Muscle of leg (tissue), 11 donors: ENCODE data around the gene GUK1. TPM values are rescaled to one million over a fixed set of nuclear protein-coding genes. Genes with fewer than 3 reads are reported as not detected.

Experiments used
- DNase-seq: peaks from one replicate; pipeline ENCODE4 v3.0.0; 2013
- H3K27ac ChIP-seq: one replicate; pipeline ENCODE4 v1.5.1; 2013; ENCODE audit warnings: mild to moderate bottlenecking, low read length, control low read depth
- H3K27me3 ChIP-seq: one replicate; pipeline ENCODE4 v1.6.1; 2013; ENCODE audit warnings: low read length; ENCODE audit not compliant: control insufficient read depth, insufficient read depth
- H3K36me3 ChIP-seq: one replicate; pipeline ENCODE4 v1.6.1; 2013; ENCODE audit warnings: low read length; ENCODE audit not compliant: control insufficient read depth, insufficient read depth
- H3K4me1 ChIP-seq: one replicate; pipeline ENCODE4 v1.6.1; 2013; ENCODE audit warnings: low read length; ENCODE audit not compliant: control insufficient read depth, insufficient read depth
- H3K4me3 ChIP-seq: one replicate; pipeline ENCODE4 v1.5.1; 2013; ENCODE audit warnings: low read length, control low read depth
- H3K9me3 ChIP-seq: replicated peaks from 2 replicates; pipeline ENCODE4 v1.6.1; 2013; ENCODE audit warnings: low read depth, low read length; ENCODE audit not compliant: control insufficient read depth
- WGBS: methylation state at CpG from one replicate; pipeline ENCODE4 v1.1.5; 2013; ENCODE audit warnings: missing lambda C conversion rate; ENCODE audit not compliant: insufficient coverage; 5-methylcytosine and 5-hydroxymethylcytosine counted together
- polyA plus RNA-seq, 8 donors: library from polyadenylated mRNA; unstranded; fragments of 120-200 nt; gene quantifications; one replicate each; pipeline versions ENCODE4 v1.2.1 to v1.2.3, GENCODE V29; 2013; ENCODE audit warnings: inconsistent platforms in 1 of 8, low replicate concordance in 1 of 8; ENCODE audit not compliant: insufficient read length in 8 of 8, insufficient read depth in 1 of 8
- total RNA-seq: library from RNA; stranded (reverse); fragments of 120-200 nt; gene quantifications from one replicate; pipeline ENCODE4 v1.2.4, GENCODE V29; 2013

GUK1 gene
- total and polyA plus RNA-seq, 9 donors: 137 to 180 (median 170) TPM

DNA sequence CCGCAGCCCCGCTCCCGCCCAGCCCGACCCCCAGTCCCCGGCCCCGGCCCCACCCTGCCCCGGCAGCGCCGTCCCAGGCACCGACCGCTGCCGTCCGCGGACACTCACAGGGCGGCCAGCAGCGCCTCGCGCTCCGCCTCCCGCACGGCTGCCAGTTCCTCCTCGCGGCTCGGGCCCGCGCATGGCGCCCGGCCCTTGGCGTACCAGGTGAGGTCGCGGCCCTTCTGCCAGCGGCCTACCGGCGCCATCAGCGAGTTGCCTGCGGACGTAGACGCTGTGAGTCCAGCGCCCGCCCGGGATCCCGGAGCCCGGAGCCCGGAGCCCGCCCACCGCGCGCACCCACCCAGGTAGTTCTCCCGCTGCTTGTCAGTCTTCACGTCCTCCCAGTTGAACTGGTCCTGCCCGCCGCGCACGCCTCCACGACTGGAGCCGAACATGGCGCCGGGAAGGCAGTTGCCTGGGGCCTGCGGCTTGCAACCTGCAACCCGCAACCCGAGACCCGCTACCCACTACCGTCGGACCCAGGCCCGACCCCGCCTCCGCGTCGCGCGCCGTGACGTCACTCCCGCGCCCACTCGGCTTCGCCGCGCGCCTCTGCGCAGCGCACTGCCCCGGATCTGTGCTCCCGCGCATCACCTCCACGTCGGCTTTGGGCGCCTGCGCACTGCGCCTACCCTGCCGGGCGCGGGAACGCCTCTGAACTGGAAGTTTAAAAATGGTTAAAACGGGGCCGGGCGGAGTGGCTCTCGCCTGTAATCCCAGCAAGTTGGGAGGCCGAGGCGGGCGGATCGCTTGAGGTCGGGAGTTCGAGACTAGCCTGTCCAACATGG is 37.1 kb upstream of the GUK1 start, which contains the start of gene C1orf35:
Gene C1orf35 (minus strand): TSS at position 535 of the 830 bp plus-strand sequence. CDS start 98 bp downstream, at position 437.
- peak within 1 kb of the TSS; percentile 91 for H3K4me3 ChIP-seq
- H3K36me3 ChIP-seq: peaks cover 53% of the 10 kb centered on the region
- peak within 1 kb of the TSS; percentile 91 for H3K27ac ChIP-seq
- H3K27me3 ChIP-seq: no peaks in the 10 kb centered on the region
- H3K4me1 ChIP-seq: peaks cover 33% of the 10 kb centered on the region
- peak; percentile 97 for DNase-seq
- no peaks in the 10 kb centered on the region for H3K9me3 ChIP-seq
- under 1% methylated on average over 104 of the region's 104 CpGs for WGBS

DNA sequence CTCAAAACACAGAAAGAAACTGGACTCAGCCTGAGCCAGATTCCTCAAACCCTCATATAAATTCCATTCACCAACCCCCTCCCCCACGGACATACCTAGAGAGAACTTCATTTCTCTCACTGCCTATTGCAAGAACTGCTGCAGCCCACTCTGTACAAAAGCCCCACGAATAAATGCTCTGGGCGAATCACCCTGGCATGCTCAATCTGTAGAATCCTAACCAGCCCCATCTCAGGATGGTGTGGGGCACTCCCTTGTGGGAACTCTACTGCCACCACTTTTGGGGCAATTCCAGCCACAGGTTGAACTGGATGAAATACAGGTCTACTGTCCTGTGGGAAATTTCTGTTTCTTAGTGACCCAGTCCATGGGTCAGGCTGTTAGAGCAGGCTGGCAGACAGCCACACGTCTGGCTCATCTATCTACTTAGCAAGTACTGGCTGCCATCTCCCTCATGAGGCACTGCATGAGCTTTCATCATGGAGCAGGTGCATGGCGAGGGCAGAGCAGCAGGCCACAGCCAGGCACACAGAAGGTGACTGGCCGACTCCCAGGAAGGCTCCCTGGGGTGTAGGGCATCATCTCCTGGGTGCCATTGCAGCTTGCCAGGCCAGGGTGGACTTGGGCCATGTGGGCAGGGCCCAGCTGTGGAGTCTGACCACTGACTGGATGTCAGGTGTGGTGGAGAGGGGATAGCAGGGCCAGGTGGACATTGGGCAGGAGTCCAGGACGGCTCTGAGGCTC is 35.4 kb upstream of the GUK1 start:
- whole genome bisulfite sequencing: 66% methylated on average over 7 of the region's 7 CpGs
- no peak overlapping the region for H3K27ac ChIP-seq
- no peaks in the 10 kb centered on the region for H3K27me3 ChIP-seq
- peaks cover 43% of the 10 kb centered on the region for H3K4me1 ChIP-seq
- peaks cover 37% of the 10 kb centered on the region for H3K36me3 ChIP-seq
- no peaks in the 10 kb centered on the region for H3K9me3 ChIP-seq
- DNase-seq: no peak
- no peak overlapping the region for H3K4me3 ChIP-seq

DNA sequence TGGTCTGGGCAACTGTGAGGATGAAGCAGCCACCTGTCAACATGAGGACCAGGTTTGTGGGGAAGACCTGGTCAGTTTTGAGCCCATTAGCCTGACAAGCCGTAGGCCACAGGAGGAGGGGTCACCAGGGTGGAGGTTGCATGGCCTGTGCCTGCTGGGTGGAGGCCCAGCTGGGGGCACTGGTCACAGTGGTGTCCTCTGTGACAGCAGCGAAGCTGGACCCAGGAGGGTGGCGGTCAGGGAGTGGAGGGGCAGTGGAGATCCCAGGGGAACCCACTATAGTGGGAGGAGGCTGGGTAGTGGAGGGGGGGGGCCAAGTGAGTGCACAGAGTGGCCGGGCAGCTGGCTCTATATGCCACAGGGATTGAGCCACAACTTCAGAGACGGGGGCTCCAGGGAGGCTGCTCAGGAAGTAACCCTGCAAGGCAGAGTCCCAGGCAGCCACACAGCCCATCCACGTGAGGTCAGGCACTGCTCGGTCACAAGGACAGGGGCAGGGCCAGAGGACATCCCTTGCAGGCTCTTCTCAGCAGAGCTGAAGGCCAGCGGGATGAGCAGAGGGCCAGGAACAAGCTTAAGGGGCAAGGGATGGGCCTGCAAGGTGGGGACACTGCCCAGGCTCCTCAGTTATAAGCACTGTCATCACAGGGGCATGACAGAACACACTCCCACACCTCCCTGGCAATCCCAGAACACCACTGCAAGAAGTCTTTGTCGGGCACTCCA is 34.6 kb upstream of the GUK1 start:
- Histone ChIP-seq H3K36me3 (peaks cover 32% of the 10 kb centered on the region), H3K9me3 (no peaks in the 10 kb centered on the region), H3K4me1 (peaks cover 50% of the 10 kb centered on the region), H3K27ac (no peak overlapping the region), H3K27me3 (no peaks in the 10 kb centered on the region), H3K4me3 (no peak overlapping the region)
- WGBS: 69% methylated on average over 8 of the region's 9 CpGs
- DNase-seq: no peak

DNA sequence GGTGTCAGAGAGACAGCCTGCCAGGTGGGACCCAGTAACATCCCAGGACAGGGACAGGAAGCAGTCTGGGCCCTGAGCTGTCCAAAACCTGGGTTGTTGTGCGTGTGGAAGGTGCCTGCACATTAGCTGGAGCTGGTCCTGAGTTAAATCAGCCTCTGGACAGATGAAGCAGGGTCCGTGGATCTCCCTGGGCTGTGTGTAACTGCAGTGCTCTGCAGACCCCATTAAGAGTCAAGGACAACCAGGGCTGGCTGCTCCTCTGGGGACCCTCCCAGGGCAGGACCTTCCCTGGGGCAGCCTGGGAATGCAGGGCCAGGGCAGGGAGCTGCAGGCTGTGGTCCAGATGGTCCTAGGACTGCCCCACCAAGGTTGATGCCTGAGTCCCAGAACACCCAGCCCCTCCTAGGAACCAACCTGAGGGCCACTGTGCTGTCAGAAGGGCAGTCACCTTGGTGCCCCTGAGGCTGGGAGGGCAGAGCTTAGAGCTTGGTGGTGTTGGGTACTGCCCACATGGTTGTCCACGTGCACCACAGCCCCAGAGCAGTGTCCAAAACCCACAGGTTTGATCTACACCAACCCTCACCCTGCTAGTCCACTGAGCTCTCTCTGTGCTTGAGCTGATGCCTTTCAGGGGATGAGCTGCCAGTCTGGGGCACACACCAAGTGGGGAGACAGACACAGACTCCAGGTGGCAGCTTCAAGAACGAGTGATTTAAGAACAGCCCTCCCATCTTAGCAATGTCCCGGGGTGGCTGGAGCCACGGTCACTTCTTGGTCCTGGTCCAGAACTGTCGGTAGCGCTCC is 33.9 kb upstream of the GUK1 start:
- Histone ChIP-seq H3K9me3 (no peaks in the 10 kb centered on the region), H3K27me3 (no peaks in the 10 kb centered on the region), H3K4me1 (peaks cover 47% of the 10 kb centered on the region), H3K4me3 (no peak overlapping the region), H3K27ac (no peak overlapping the region), H3K36me3 (peaks cover 25% of the 10 kb centered on the region)
- WGBS: 88% methylated on average over 6 of the region's 8 CpGs
- no peak for DNase-seq

DNA sequence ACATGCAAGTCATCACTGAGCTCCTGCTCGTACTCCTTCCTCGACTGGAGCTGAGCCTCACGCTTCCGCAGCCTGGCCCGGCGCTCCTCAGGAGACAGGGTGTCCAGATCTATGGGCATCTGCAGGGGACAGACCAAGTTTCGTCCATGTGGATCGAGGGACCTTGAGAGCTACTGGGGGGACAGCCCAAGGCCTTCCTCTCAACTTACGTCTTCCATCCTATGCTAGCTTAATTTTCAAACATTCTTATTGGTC is 33.4 kb upstream of the GUK1 start:
- Histone ChIP-seq H3K36me3 (peaks cover 24% of the 10 kb centered on the region), H3K27ac (no peak overlapping the region), H3K4me1 (peaks cover 43% of the 10 kb centered on the region), H3K27me3 (no peaks in the 10 kb centered on the region), H3K4me3 (no peak overlapping the region), H3K9me3 (no peaks in the 10 kb centered on the region)
- WGBS: 85% methylated on average over 9 of the region's 9 CpGs
- DNase-seq: no peak

DNA sequence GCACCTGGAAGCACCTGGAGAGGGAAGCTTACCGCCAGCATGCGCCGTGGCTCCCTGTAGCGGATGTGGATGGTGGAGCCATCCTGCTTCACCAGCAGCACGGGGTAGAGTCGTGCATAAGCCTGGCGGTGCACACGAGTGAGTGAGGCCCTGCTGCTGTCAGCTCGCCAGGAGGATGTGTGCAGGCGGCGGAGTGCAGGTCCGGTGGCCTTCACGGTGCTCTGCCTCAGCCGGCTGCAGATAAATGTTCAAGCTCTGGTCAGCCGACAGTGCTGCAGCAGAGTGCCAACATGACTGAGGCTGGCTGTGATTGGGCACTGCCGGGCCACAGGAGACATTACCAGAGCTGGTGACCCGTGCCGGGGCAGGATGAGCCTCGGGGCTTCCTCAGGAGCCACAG is 32.4 kb upstream of the GUK1 start:
- Histone ChIP-seq H3K4me1 (peaks cover 35% of the 10 kb centered on the region), H3K9me3 (no peaks in the 10 kb centered on the region), H3K4me3 (no peak overlapping the region), H3K27ac (no peak overlapping the region), H3K36me3 (peaks cover 24% of the 10 kb centered on the region), H3K27me3 (no peaks in the 10 kb centered on the region)
- DNase-seq: no peak
- WGBS: 91% methylated on average over 19 of the region's 19 CpGs

DNA sequence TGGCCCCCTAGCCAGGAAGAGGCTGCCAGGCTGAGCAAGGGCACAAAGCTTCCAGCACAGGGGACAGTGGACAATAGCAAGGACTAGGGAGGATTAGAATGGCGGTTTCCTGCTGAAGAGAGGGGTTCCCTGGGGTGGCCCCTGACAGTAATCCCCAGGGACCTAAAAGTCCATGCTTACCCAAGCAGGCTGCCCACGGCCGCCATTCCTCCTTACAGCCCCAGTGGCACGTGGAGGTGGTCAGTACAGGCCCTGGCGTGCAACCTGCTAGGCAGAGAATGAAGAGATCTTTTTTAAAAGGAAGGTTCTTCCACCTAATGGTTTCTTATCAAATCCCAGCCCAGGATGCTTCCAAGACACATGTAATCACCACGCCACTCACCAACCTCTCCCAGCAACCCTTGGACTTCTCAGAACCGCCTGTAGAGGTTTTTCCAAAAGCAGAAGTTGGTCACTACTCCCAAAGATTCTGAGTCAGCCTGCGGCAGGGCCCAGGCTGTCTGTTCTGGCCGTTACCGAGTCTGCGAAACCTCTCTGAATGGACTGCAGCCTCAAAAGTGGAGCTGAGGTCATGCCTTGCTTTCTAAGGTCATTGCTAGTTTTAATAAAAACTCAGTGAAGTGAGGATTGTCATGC is 31.9 kb upstream of the GUK1 start:
- 70% methylated on average over 8 of the region's 11 CpGs for WGBS
- Histone ChIP-seq H3K36me3 (peaks cover 24% of the 10 kb centered on the region), H3K4me1 (peaks cover 35% of the 10 kb centered on the region), H3K4me3 (peak overlapping the region; percentile 93), H3K9me3 (no peaks in the 10 kb centered on the region), H3K27me3 (no peaks in the 10 kb centered on the region), H3K27ac (peak overlapping the region; percentile 67)
- DNase-seq: no peak

DNA sequence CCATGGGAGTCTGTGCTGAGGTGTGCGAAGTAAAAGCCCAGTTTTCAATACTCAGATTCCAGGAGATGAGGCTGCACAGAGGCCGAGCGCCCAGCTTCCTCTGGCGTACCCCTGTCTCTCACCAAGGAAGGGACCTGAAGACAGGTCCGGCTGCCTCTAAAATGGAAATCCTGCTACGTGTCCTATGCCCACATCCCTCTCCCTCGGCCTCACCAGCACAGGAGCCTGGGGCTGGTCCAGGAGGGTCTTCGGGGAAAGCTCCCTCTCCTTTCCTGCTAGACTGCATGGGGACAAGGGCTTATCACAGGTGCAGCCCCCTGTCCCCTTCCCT is 31.4 kb upstream of the GUK1 start:
- Histone ChIP-seq H3K27ac (peak overlapping the region; percentile 67), H3K36me3 (peaks cover 24% of the 10 kb centered on the region), H3K9me3 (no peaks in the 10 kb centered on the region), H3K4me1 (peaks cover 31% of the 10 kb centered on the region), H3K4me3 (peak overlapping the region; percentile 93), H3K27me3 (no peaks in the 10 kb centered on the region)
- WGBS: 0% methylated on average over 7 of the region's 8 CpGs
- DNase-seq: no peak

DNA sequence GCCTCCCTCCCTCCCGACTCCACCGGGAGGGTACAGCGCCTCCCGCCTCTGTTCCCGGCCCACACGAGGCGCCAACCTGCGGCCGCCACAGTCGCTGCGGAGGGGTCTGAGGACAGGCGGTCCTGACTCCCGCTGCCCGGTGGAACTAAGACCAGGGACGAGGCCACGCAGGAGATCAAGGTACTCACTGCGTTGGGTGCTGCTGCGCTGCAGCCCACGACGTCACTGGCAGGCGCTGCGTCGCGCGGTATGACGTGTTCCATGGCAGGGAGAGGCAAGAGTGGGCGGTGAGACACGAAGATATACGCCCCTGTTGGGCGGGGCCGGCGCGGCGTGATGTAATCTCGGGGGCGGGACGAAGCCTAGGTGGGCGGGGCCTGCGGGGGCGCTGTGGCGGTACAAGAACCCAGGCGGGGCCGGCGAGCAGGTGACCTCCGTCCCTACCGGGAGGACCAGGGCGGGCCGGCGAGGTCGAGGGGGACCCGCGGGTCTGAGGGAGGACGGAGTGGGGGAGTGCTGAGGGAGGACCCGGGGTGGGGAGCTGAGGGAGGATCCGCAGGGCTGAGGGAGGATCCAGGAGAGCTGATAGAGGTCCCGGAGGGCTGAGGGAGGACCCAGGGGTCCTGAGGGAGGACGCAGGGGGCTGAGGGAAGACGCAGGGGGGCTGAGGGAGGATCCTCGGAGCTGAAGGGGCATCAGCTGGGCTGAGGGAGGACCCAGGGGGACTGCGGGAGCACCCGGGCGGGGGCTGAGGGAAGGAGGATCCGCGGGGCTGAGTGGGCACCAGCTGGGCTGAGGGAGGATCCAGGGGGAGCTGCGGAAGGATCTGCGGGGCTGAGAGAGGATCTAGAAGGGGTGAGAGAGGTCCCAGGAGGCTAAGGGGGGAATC is 30.8 kb upstream of the GUK1 start, which contains the start of gene MRPL55:
Gene MRPL55 (minus strand): TSS at position 227 of the 889 bp plus-strand sequence. CDS start 1,039 bp downstream, outside the sequence.
- WGBS: under 1% methylated on average over 66 of the region's 66 CpGs
- Histone ChIP-seq H3K27ac (peak within 1 kb of the TSS; percentile 84), H3K36me3 (peaks cover 24% of the 10 kb centered on the region), H3K4me1 (peaks cover 25% of the 10 kb centered on the region), H3K9me3 (no peaks in the 10 kb centered on the region), H3K4me3 (peak within 1 kb of the TSS; percentile 93), H3K27me3 (no peaks in the 10 kb centered on the region)
- DNase-seq: peak; percentile 99
